Measurements from ENCODE around the gene CC2D2A.

- TF ChIP-seq CTCF (IDR thresholded peaks at IDR 0.05; ENCODE audit: insufficient read depth, low read length) (no peak), SPI1 (IDR thresholded peaks at IDR 0.05; ENCODE audit: borderline replicate concordance, low read depth) (no peak), POLR2AphosphoS5 (IDR thresholded peaks at IDR 0.05; ENCODE audit: low read depth) (no peak)
Observed at GRCh38 chr4:15586066-15586465, 116.4 kb downstream of the CC2D2A start.

All from HL-60 (cell line).